NT2/D1 (cell line): ENCODE results near the gene PAX2.

Experiments
- SUZ12 ChIP-seq: IDR thresholded peaks from 2 replicates; pipeline ENCODE4 v1.6.1; 2011; ENCODE audit not compliant: insufficient read length, insufficient read depth; ENCODE audit errors: extremely low read depth
- YY1 ChIP-seq: IDR thresholded peaks from 2 replicates; pipeline ENCODE4 v1.6.1; 2011; ENCODE audit not compliant: insufficient read length, insufficient read depth
- ZNF274 ChIP-seq: IDR thresholded peaks from 2 replicates; pipeline ENCODE4 v1.6.1; 2011; ENCODE audit warnings: mild to moderate bottlenecking, low read depth, low read length

GRCh38 chr10:100803908-100804307 lies 58.5 kb downstream of the PAX2 start:
- TF ChIP-seq YY1 (no peak), ZNF274 (no peak), SUZ12 (no peak)
